Medulla oblongata (tissue), 1 donor: Measurements from ENCODE around the gene AP1S1.

Experiments used
- DNase-seq: peaks from one replicate; pipeline ENCODE4 v3.0.0-alpha.2; 2015; ENCODE audit errors: extremely low spot score

AP1S1 gene

DNA sequence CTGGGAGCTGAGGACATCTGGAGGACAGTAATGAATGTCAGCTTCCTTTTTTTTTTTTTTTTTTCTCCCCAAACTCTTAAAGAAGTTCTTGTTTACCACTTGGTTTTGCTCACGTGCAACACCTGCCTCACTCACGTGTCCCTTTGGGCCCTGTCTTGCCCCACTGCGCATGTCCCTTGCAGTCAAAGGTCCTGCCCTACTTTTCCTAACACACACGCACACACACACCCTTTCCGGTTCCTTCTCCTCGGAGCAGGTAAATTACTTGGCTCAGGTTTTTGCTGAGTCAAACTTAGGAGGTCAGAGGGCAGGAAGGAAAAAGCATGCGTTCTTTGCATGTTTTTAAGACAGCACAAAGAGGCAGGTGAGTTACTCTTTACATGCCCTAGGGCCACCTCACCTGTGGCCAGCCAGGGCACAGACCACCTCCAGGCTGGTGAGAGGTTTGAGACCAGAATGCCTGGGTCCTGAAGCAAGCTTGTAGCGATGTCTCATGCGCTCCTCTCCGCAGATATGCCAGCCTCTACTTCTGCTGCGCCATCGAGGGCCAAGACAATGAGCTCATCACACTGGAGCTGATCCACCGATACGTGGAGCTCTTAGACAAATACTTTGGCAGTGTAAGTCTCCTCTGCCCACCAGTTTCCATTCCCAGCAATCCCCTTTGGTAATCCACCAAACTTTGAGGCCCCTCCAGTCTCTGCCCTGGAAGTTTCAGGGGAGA is 2.8 kb downstream of the AP1S1 start:
- no peak for DNase-seq

DNA sequence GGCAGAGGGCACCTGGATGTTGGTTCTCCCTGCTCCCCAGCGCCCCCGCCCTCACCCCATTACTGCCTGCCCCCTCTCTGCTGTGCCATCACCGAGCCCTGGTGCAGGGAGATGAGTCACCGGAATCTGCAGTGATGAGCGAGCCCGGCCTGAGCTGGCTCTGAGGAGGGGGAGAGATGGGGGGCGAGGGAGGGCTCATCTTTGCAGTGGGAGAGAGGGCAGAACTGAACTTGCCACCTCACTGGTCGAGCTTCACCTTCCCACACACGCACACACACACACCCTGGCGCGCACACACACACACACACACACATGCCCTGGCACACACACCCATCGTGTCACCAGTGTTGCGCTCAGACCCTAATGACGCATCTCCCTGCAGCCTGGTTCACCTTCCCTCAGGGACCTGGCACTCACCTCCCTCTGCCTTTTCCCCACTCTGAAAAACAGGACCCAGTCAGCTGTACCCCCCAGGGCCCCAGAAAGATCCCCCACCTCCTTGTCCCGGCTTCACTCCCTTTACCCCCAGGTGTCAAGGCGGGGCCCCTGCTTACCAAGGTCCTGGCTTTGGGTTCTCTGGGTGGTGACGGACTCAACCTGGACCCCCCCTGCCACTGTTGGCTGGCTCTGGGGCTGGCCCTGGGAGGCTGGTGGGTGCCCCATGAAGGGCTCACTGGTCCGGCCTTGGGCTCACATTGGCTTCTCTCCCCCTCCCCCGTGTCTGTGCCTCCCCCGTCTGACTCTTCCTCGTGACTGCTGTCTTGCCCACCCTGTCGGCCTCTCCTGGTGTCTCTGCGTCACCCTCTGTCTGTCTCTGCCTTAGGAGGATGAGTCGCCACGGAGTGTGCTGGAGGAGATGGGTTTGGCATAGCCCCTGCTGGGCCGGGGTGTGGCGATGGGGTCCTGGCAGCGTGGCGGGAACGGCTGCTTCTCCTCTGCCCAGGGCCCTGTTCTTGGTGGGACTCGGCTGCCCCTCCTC is 5.7 kb downstream of the AP1S1 start:
- no peak for DNase-seq

DNA sequence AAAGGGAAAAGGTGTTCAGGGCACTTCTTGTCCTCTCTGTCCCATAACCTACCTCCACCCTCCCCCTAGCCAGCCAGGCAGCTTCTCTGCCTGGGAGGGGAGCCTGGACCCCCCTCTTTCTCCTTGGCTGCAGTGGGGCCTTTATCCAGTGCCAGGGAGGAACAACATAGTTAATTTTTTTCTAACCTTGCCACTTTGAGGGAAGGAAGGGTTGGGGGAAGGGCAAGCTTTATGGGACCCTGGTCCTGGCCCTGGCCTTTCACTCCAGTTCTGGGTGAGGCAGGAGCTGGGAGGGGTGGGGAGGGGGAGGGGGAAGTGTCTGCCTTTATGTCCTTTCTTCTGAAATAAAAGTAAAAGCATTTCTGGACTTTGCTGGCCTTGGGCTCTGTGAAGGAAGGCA is 6.6 kb downstream of the AP1S1 start:
- no peak for DNase-seq

DNA sequence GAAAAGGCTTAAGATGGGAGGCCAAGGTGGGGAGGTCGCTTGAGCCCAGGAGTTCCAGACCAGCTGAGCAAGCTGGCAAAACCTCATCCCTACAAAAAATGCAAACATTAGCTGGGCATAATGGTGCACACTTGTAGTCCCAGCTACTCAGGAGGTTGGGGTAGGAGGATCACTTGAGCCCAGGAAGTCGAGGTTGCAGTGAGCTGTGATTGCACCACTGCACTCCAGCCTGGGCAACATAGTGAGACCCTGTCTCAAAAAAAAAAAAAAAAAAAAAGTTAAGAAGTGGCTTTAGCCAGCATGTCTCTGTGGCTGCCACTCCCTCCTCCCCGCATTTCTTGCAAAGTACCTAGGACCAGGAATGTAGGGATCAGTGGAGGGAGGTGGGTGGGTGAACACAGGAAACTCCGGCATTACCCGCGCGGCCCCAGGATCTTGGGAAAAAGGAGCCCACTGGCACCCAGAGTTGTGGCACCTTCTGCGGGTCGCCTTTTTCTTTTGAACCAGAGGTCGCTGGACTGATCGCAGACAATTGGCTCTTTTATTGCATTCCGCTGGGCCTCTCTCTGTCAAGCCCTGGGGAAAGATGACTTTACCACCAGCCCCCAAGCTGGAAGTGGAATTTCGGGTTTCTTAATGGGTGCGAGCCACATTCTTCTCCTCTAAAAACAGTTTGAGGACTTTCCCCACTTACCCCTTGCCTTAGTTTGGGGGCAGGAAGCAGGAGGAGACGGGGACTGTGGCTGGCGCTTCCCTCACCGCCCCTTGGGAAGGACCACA is 7.6 kb downstream of the AP1S1 start:
- no peak for DNase-seq

- DNase-seq = no peak
Observed at GRCh38 chr7:101162551-101163278, 8.4 kb downstream of the AP1S1 start.

GRCh38 chr7:101163279-101164070 is 9.2 kb downstream of the AP1S1 start:
- no peak for DNase-seq

DNA sequence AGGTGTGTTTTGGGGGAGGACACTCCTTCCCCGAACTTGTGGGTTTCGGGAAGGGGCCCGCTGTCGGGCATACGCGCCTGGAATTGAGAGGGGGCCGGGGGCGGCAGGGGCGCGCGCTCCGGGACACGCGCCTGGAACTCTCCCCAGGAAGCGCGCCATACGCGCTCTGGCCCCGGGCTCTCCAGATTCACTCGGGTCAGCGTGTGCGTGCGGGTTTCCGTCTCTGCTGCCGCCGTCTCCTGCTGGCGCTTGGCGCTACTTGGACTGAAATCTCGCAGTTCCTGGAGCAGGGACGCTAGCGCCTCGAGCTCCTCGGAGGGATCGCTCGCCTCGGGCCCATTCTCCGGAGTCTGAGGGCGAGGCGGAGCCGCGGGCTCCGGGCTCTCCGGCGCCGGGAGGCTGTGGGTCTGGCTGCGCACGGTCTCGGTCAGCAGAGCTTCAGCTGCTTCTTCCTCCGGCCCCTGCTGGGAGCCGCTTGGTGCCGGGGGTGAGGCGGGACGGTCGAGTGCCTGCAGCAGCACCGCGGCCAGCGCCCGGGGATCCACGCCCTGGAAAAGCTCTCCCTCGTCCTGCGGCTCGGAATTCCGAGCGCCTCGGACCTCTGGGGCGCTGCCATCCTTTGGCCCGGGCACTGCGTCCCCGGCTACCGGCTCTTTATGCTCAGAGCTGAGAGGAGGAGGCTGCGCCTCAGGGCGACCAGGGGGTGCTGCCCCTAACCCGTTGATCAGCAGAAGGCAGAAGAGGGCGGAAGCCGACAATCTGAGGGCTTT is 10.0 kb downstream of the AP1S1 start:
- DNase-seq = no peak

DNA sequence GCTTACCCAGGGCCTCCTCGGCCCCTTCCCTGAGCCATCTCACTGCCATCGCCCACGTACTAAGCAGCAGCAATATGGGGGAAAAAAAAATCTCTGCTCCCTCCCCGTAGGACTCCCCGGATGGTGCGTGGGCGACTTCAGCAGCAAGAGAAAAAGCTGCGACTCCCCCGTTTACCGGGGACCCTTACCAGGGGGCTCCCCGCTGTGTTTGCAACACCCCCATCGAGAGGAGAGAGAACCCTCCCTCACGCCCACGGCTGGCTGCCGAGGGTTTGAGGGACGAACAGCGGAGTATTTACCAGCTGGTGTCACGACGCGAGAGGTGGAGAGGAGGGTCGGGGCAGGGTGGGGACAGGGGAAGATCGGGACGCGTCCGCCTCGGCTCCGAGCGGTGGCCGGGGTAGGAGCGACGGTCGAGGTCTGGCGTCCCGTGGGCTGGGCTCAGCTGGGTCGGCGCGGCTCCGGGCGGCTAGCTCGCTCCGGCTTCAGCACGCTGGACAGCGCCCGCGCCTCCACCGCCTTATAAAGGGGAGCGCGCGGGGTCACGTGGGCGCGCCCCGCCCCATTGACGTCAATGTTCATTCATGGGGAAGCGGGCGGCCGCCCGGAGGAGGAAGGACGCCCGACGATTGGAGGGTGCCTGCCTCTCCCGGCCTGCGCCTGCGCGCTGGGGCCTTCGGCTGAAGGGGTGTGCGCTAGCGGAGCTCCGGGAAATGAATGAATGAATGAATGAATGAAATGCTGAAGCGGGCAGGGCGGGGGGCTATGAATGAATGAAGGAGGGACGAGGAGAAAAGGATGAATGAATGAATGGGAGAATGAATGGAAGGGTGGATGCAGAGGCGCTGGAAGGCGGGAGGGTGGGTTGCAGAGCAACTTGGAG is 11.0 kb downstream of the AP1S1 start, which contains the start of gene VGF:
Gene VGF, minus strand, starts transcription at position 495 of the 883 bp plus-strand sequence. CDS start 726 bp downstream, outside the sequence.
- DNase-seq = peak; percentile 91

GRCh38 chr7:101165958-101166647 is 11.8 kb downstream of the AP1S1 start:
- DNase-seq = no peak

GRCh38 chr7:101166648-101166908 is 12.3 kb downstream of the AP1S1 start:
- no peak for DNase-seq

- no peak for DNase-seq
Observed at GRCh38 chr7:101166909-101167644, 12.8 kb downstream of the AP1S1 start.

- no peak for DNase-seq
Observed at GRCh38 chr7:101167645-101168411, 13.6 kb downstream of the AP1S1 start.

GRCh38 chr7:101168412-101169049 is 14.3 kb downstream of the AP1S1 start:
- DNase-seq = no peak

DNA sequence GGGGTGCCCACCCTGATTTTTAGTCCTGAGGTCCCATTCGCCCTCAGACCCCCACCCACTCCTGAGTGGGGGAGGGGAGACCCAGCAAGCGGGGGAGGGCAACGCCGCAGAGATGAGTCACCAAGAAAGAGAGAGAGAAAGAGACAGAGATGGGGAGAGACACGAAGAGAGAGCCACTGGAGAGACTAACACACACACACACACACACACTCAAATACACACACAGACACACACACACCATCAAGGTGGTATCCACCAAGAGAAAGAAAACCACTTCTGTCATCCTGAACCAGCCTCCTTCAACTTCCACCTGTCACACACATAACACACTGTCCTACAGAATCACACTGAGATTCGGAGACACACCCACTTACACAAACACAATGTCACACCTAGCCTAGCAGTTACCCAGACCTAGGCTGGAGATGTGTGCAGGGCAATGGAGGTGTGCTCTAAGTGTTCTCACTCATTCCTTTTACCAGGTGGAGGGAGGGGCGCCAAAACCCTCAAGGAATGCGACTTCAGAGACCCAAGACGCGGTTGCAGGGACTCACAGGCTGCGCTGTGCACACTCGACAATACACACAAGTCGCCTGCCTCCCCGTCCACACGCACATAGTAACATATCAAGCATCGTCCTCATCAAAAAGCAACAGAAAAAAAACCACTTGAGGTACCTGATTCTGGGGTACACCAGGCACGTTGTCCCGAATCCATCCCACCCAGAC is 15.0 kb downstream of the AP1S1 start:
- DNase-seq = no peak

GRCh38 chr7:101169838-101170551 is 15.7 kb downstream of the AP1S1 start:
- DNase-seq = peak; percentile 41
